H9 (cell line): ENCODE results near the gene NR1H4. TPM values are rescaled to one million over a fixed set of nuclear protein-coding genes. Genes with fewer than 3 reads are reported as not detected.

Experiments
- DNase-seq: peaks from one replicate; pipeline ENCODE4 v3.0.0-alpha.2; 2017
- H2AFZ ChIP-seq: one replicate; pipeline ENCODE4 v1.6.1; 2013; ENCODE audit warnings: mild to moderate bottlenecking, low read length, control low read depth, moderate library complexity
- H2AK5ac ChIP-seq: 2 replicates; pipeline ENCODE4 v1.6.1; 2013; ENCODE audit warnings: low read length, control low read depth, mixed read lengths; ENCODE audit not compliant: insufficient read length
- H2BK120ac ChIP-seq: one replicate; pipeline ENCODE4 v1.6.1; 2013; ENCODE audit warnings: low read depth, mild to moderate bottlenecking, low read length, control low read depth, inconsistent platforms; ENCODE audit not compliant: poor library complexity, severe bottlenecking
- H2BK12ac ChIP-seq: 2 replicates; pipeline ENCODE4 v1.6.1; 2013; ENCODE audit warnings: low read length, control low read depth, mixed read lengths, low read depth; ENCODE audit not compliant: insufficient read length
- H2BK15ac ChIP-seq: 2 replicates; pipeline ENCODE4 v1.6.1; 2013; ENCODE audit warnings: low read depth, low read length, control low read depth
- H2BK20ac ChIP-seq: one replicate; pipeline ENCODE4 v1.6.1; 2013; ENCODE audit warnings: low read depth, mild to moderate bottlenecking, low read length, control low read depth, inconsistent platforms; ENCODE audit not compliant: poor library complexity, severe bottlenecking
- H2BK5ac ChIP-seq: 2 replicates; pipeline ENCODE4 v1.6.1; 2013; ENCODE audit warnings: low read length, control low read depth, mixed read lengths; ENCODE audit not compliant: insufficient read length
- H3K14ac ChIP-seq: 2 replicates; pipeline ENCODE4 v1.6.1; 2013; ENCODE audit warnings: low read length, control low read depth; ENCODE audit not compliant: insufficient read depth
- H3K18ac ChIP-seq: 2 replicates; pipeline ENCODE4 v1.6.1; 2013; ENCODE audit warnings: low read depth, mild to moderate bottlenecking, mixed read lengths, low read length, control low read depth; ENCODE audit not compliant: insufficient read length
- H3K23ac ChIP-seq: 2 replicates; pipeline ENCODE4 v1.6.1; 2013; ENCODE audit warnings: low read length, control low read depth, mixed read lengths, low read depth; ENCODE audit not compliant: insufficient read length
- H3K23me2 ChIP-seq: 2 replicates; pipeline ENCODE4 v1.6.1; 2013; ENCODE audit warnings: low read depth, mild to moderate bottlenecking, mixed read lengths, low read length, control low read depth; ENCODE audit not compliant: insufficient read length, poor library complexity, severe bottlenecking
- H3K27ac ChIP-seq: 2 replicates; pipeline ENCODE4 v1.5.1; 2013; ENCODE audit warnings: low read length, control low read depth, mixed read lengths, low read depth; ENCODE audit not compliant: insufficient read length
- H3K27me3 ChIP-seq: 2 replicates; pipeline ENCODE4 v1.6.1; 2013; ENCODE audit warnings: low read length, control low read depth, inconsistent platforms; ENCODE audit not compliant: insufficient read depth
- H3K4ac ChIP-seq: 2 replicates; pipeline ENCODE4 v1.6.1; 2013; ENCODE audit warnings: low read depth, mild to moderate bottlenecking, control low read depth, inconsistent platforms, low read length, moderate library complexity
- H3K4me1 ChIP-seq: 2 replicates; pipeline ENCODE4 v1.6.1; 2013; ENCODE audit warnings: low read length, control low read depth, inconsistent platforms; ENCODE audit not compliant: insufficient read depth
- H3K4me2 ChIP-seq: 2 replicates; pipeline ENCODE4 v1.6.1; 2013; ENCODE audit warnings: low read length, control low read depth, mixed read lengths; ENCODE audit not compliant: insufficient read length, insufficient read depth
- H3K56ac ChIP-seq: 2 replicates; pipeline ENCODE4 v1.6.1; 2013; ENCODE audit warnings: low read depth, mild to moderate bottlenecking, mixed read lengths, low read length, control low read depth; ENCODE audit not compliant: insufficient read length
- H3K79me1 ChIP-seq: 2 replicates; pipeline ENCODE4 v1.6.1; 2013; ENCODE audit warnings: low read depth, mild to moderate bottlenecking, moderate library complexity, low read length, control low read depth, inconsistent platforms; ENCODE audit not compliant: insufficient read depth, poor library complexity, severe bottlenecking
- H3K79me2 ChIP-seq: 2 replicates; pipeline ENCODE4 v1.6.1; 2013; ENCODE audit warnings: low read length, control low read depth, inconsistent platforms; ENCODE audit not compliant: insufficient read depth
- H3K9ac ChIP-seq: 2 replicates; pipeline ENCODE4 v1.6.1; 2013; ENCODE audit warnings: low read length, control low read depth, mixed read lengths; ENCODE audit not compliant: insufficient read length; ENCODE audit errors: extremely low read depth
- H3K9me3 ChIP-seq: one replicate; pipeline ENCODE4 v1.6.1; 2013; ENCODE audit warnings: low read depth, low read length, inconsistent platforms; ENCODE audit not compliant: control insufficient read depth
- H3T11ph ChIP-seq: one replicate; pipeline ENCODE4 v1.6.1; 2013; ENCODE audit warnings: mild to moderate bottlenecking, low read length, control low read depth, inconsistent platforms
- H4K20me1 ChIP-seq: one replicate; pipeline ENCODE4 v1.6.1; 2013; ENCODE audit not compliant: control insufficient read depth, insufficient read length, insufficient read depth
- H4K5ac ChIP-seq: 2 replicates; pipeline ENCODE4 v1.6.1; 2013; ENCODE audit warnings: low read depth, mild to moderate bottlenecking, mixed read lengths, low read length, control low read depth; ENCODE audit not compliant: insufficient read length
- H4K8ac ChIP-seq: replicated peaks from 2 replicates; pipeline ENCODE4 v1.6.1; 2013; ENCODE audit warnings: low read length, control low read depth, mixed read lengths, low read depth; ENCODE audit not compliant: insufficient read length
- H4K91ac ChIP-seq: 2 replicates; pipeline ENCODE4 v1.6.1; 2013; ENCODE audit warnings: low read depth, mild to moderate bottlenecking, moderate library complexity, mixed read lengths, low read length, control low read depth; ENCODE audit not compliant: insufficient read length
- H3K27ac Mint-ChIP-seq, 3 experiments: 2 replicates in 2 of 3; 3 replicates in 1 of 3; pipeline ENCODE4 v1.8.0; 2020 to 2021; ENCODE audit warnings: mixed read lengths in 3 of 3, mild to moderate bottlenecking in 1 of 3, moderate library complexity in 1 of 3
- H3K27me3 Mint-ChIP-seq: 2 replicates; pipeline ENCODE4 v1.8.0; 2021; ENCODE audit warnings: low read depth, mild to moderate bottlenecking, moderate library complexity, mixed read lengths
- H3K36me3 Mint-ChIP-seq, 3 experiments: 2 replicates in 2 of 3; 3 replicates in 1 of 3; pipeline ENCODE4 v1.8.0; 2020 to 2021; ENCODE audit warnings: low read depth in 3 of 3, mixed read lengths in 3 of 3; ENCODE audit not compliant: insufficient read depth in 1 of 3
- H3K4me1 Mint-ChIP-seq, 2 experiments: 2 replicates each; pipeline ENCODE4 v1.8.0; 2020; ENCODE audit warnings: mixed read lengths in 2 of 2
- H3K4me3 Mint-ChIP-seq, 2 experiments: 2 replicates in 1 of 2; 3 replicates in 1 of 2; pipeline ENCODE4 v1.8.0; 2020 to 2021; ENCODE audit warnings: mild to moderate bottlenecking in 2 of 2, mixed read lengths in 2 of 2, moderate library complexity in 1 of 2
- H3K9me3 Mint-ChIP-seq, 2 experiments: 2 replicates in 1 of 2; 3 replicates in 1 of 2; pipeline ENCODE4 v1.8.0; 2020; ENCODE audit warnings: mild to moderate bottlenecking in 2 of 2, mixed read lengths in 2 of 2, moderate library complexity in 1 of 2
- CTCF ChIP-seq: fragments of 200-600 bp; sonication (generic); conservative IDR thresholded peaks from 3 replicates; pipeline ENCODE4 v1.8.0; 2021; ENCODE audit warnings: antibody characterized with exemption, mild to moderate bottlenecking
- total RNA-seq: library from RNA; stranded (reverse); gene quantifications from 2 replicates; pipeline ENCODE4 v1.2.1, GENCODE V29; 2021

Gene NR1H4
- total RNA-seq, 1 experiment from 2014 or later: not detected

- Histone ChIP-seq H3K4me1 (no peaks in the 10 kb centered on the region), H2BK15ac (no peak overlapping the region), H2BK20ac (no peak overlapping the region), H2AFZ (no peak overlapping the region), H3K4me2 (no peak overlapping the region), H3K27ac (no peak overlapping the region), H3K4ac (no peak overlapping the region), H3K18ac (no peak overlapping the region), H3K79me1 (no peaks in the 10 kb centered on the region), H3K9ac (no peak overlapping the region), H2AK5ac (no peak overlapping the region), H3K23me2 (peaks cover 1% of the 10 kb centered on the region), H2BK120ac (no peak overlapping the region), H3T11ph (no peak overlapping the region), H3K23ac (no peak overlapping the region), H2BK5ac (no peak overlapping the region), H3K14ac (no peak overlapping the region), H4K5ac (no peak overlapping the region), H3K56ac (no peak overlapping the region), H3K79me2 (no peaks in the 10 kb centered on the region), H3K27me3 (no peaks in the 10 kb centered on the region), H4K91ac (no peak overlapping the region), H4K20me1 (no peaks in the 10 kb centered on the region), H2BK12ac (no peak overlapping the region), H3K9me3 (no peaks in the 10 kb centered on the region), H4K8ac (no peak overlapping the region)
- Mint-ChIP-seq H3K36me3 (no peaks in the 10 kb centered on the region), H3K4me1 (peaks cover 7% of the 10 kb centered on the region in 2 experiments; a peak in 3 of 4 replicates), H3K9me3 (no peaks in the 10 kb centered on the region), H3K27me3 (peaks cover 20% of the 10 kb centered on the region), H3K27ac (no peak overlapping the region), H3K4me3 (no peak overlapping the region; a peak in 1 of 5 replicates)
- TF ChIP-seq CTCF: no peak
- no peak for DNase-seq
These were observed 94.3 kb downstream of the NR1H4 start for GRCh38 chr12:100567945-100568344.
